Vagina (tissue), 2 donors: ENCODE measurements around the gene OS9. TPM values are rescaled to one million over a fixed set of nuclear protein-coding genes. Genes with fewer than 3 reads are reported as not detected.

Source experiments
- microRNA-seq: library from miRNA; unstranded; fragments of <30 nt; microRNA quantifications from one replicate; pipeline ENCODE4, GENCODE V29; 2017; ENCODE audit warnings: borderline number of aligned reads, borderline replicate concordance
- total RNA-seq: library from RNA; depleted of rRNA; stranded (reverse); fragments of >200 nt; gene quantifications from one replicate; pipeline ENCODE4 v1.2.3, GENCODE V29; 2016

OS9 gene
- total RNA-seq, 1 donor from 2014 or later = 105 TPM

Small RNAs within 50 kb of the gene (microRNA-seq; reads per million reads assigned to microRNA genes)
- gene MIR6759 = not detected

Other genes with a start within 250 kb of the OS9 start
- not detected for gene INHBE, start 238.8 kb upstream of the OS9 start, total RNA-seq
- 0.25 TPM for gene GLI1, start 234.3 kb upstream of the OS9 start, total RNA-seq
- gene ARHGAP9, start 214.3 kb upstream of the OS9 start, total RNA-seq = 28.7 TPM
- gene MARS1, start 206.1 kb upstream of the OS9 start, total RNA-seq = 71.2 TPM
- gene DDIT3, start 173.6 kb upstream of the OS9 start, total RNA-seq = 25.0 TPM
- gene MBD6, start 171.3 kb upstream of the OS9 start, total RNA-seq = 26.8 TPM
- gene DCTN2, start 146.9 kb upstream of the OS9 start, total RNA-seq = 131 TPM
- 4.4 TPM for gene KIF5A, start 144.1 kb upstream of the OS9 start, total RNA-seq
- 16.7 TPM for gene PIP4K2C, start 102.9 kb upstream of the OS9 start, total RNA-seq
- gene DTX3, start 89.3 kb upstream of the OS9 start, total RNA-seq = 22.1 TPM
- gene ARHGEF25, start 82.7 kb upstream of the OS9 start, total RNA-seq = 28.7 TPM
- gene B4GALNT1, start 60.9 kb upstream of the OS9 start, total RNA-seq = 7.6 TPM
- gene AGAP2, start 44.6 kb downstream of the OS9 start, total RNA-seq = 1.5 TPM
- 67.0 TPM for gene TSPAN31, start 50.9 kb downstream of the OS9 start, total RNA-seq
- gene CDK4, start 58.2 kb downstream of the OS9 start, total RNA-seq = 102 TPM
- 8.3 TPM for gene MARCHF9, start 61.0 kb downstream of the OS9 start, total RNA-seq
- 1.7 TPM for gene CYP27B1, start 72.9 kb downstream of the OS9 start, total RNA-seq
- 10.8 TPM for gene METTL1, start 78.0 kb downstream of the OS9 start, total RNA-seq
- gene EEF1AKMT3, start 78.5 kb downstream of the OS9 start, total RNA-seq = 9.3 TPM
- gene TSFM, start 88.7 kb downstream of the OS9 start, total RNA-seq = 17.9 TPM
- gene AVIL, start 124.6 kb downstream of the OS9 start, total RNA-seq = 5.2 TPM
- 108 TPM for gene CTDSP2, start 152.6 kb downstream of the OS9 start, total RNA-seq
- gene ATP23, start 247.4 kb downstream of the OS9 start, total RNA-seq = 31.9 TPM